Uterus (tissue), 2 donors: ENCODE results near the gene PVR.

Source experiments
- CTCF ChIP-seq, 4 experiments: fragments of 200-600 bp in 2 of 4; fragments of 450-650 bp in 2 of 4; sonication (generic) in 2 of 4; IDR thresholded peaks; one replicate each; pipeline ENCODE4 v1.5.1; 2016 to 2019; ENCODE audit warnings: antibody characterized with exemption in 4 of 4, mild to moderate bottlenecking in 2 of 4, moderate library complexity in 1 of 4
- POLR2A ChIP-seq, 2 donors: fragments of 450-650 bp; IDR thresholded peaks; one replicate each; pipeline ENCODE4 v1.6.1; 2016; ENCODE audit warnings: antibody characterized with exemption in 2 of 2, mild to moderate bottlenecking in 1 of 2, moderate library complexity in 1 of 2

- no peak for TF ChIP-seq CTCF (IDR thresholded peaks at IDR 0.05)
- TF ChIP-seq POLR2A (IDR thresholded peaks at IDR 0.05): no peak
These were observed 54.9 kb downstream of the PVR start, which contains the start of gene CEACAM16 for GRCh38 chr19:44698492-44699201.
